Cerebellar cortex (tissue), 1 donor: ENCODE results near the gene MTRF1L.
"Not testable (repeated sequence)": the region's sequence is repeated elsewhere in the genome, so short reads cannot be mapped to it uniquely, and the experiment has no call there.

ENCODE experiments used
- DNase-seq: peaks from one replicate; pipeline ENCODE4 v3.0.0-alpha.2; 2015; ENCODE audit warnings: low spot score

MTRF1L gene

GRCh38 chr6:152969688-152970418, 32.7 kb downstream of the MTRF1L start:
- DNase-seq = no peak

GRCh38 chr6:152966168-152966894, 36.2 kb downstream of the MTRF1L start:
- not testable (repeated sequence) for DNase-seq

- DNase-seq = no peak
Observed at GRCh38 chr6:152959333-152959732, 43.2 kb downstream of the MTRF1L start.

- DNase-seq = no peak
Observed at GRCh38 chr6:152957796-152958195, 44.7 kb downstream of the MTRF1L start.

GRCh38 chr6:152954443-152954842, 48.1 kb downstream of the MTRF1L start:
- DNase-seq = no peak

GRCh38 chr6:152952866-152953509, 49.5 kb downstream of the MTRF1L start:
- peak; percentile 56 for DNase-seq

- no peak for DNase-seq
Observed at GRCh38 chr6:152952045-152952444, 50.5 kb downstream of the MTRF1L start.

GRCh38 chr6:152950240-152950639, 52.3 kb downstream of the MTRF1L start:
- no peak for DNase-seq

- peak; percentile 80 for DNase-seq
Observed at GRCh38 chr6:152948150-152948768, 54.2 kb downstream of the MTRF1L start.

- DNase-seq = no peak
Observed at GRCh38 chr6:152946995-152947394, 55.5 kb downstream of the MTRF1L start.

GRCh38 chr6:152946484-152946883, 56.0 kb downstream of the MTRF1L start:
- no peak for DNase-seq

- no peak for DNase-seq
Observed at GRCh38 chr6:152943260-152943897, 59.1 kb downstream of the MTRF1L start.

GRCh38 chr6:152942319-152942869, 60.1 kb downstream of the MTRF1L start:
- no peak for DNase-seq

GRCh38 chr6:152941746-152942145, 60.8 kb downstream of the MTRF1L start:
- DNase-seq = no peak
